K562 (cell line): ENCODE measurements around the gene PDGFRA. TPM values are rescaled to one million over a fixed set of nuclear protein-coding genes. Genes with fewer than 3 reads are reported as not detected.

ENCODE experiments used
- ATAC-seq: fragments of 200-7000 bp; cut with Tn5 transposase; 3 replicates; pipeline ENCODE4 v1.9.1; 2020; ENCODE audit warnings: moderate library complexity
- BruUV-seq: library from RNA; stranded (reverse); fragments of 400-500 nt; replicated peaks from 2 replicates; lab custom pipeline; 2021; lab: Mats Ljungman, UMichigan
- CTCF ChIA-PET: fragments of 300-600 bp; formaldehyde crosslinking; extraction: SDS; loops from one replicate; lab custom pipeline; 2021; ENCODE audit warnings: low intra/inter-chr PET ratio; lab: Yijun Ruan, JAX
- POLR2A ChIA-PET: fragments of 300-600, 350-650 bp; sonication (Branson Sonifier 250); formaldehyde crosslinking; extraction: SDS; loops from one replicate; lab custom pipeline; 2021; ENCODE audit warnings: antibody characterized with exemption, inconsistent platforms; lab: Yijun Ruan, JAX
- DNase-seq, 4 experiments: peaks; one replicate each; pipeline versions ENCODE4 v3.0.0 to v3.0.0-alpha.2; 2011 to 2018; ENCODE audit warnings: low spot score in 3 of 4, mixed read lengths in 3 of 4; ENCODE audit errors: extremely low read depth in 1 of 4
- FAIRE-seq: peaks from 2 replicates; lab custom pipeline; 2011; peaks lifted over from hg19 to GRCh38; lab: Jason Lieb, UNC
- H2AFZ ChIP-seq: 2 replicates; pipeline ENCODE4 v1.6.0; 2011; ENCODE audit warnings: low read depth, low read length, control low read depth, inconsistent platforms
- H3K27ac ChIP-seq: fragments of 200-600 bp; 3 replicates; pipeline ENCODE4 v1.8.0; 2011; ENCODE audit warnings: low read depth, mild to moderate bottlenecking, control low read depth, inconsistent platforms, low read length, moderate library complexity, mixed read lengths; ENCODE audit errors: extremely low read depth
- H3K27me3 ChIP-seq, 2 experiments: fragments of 300-600 bp in 1 of 2; 2 replicates in 1 of 2; 3 replicates in 1 of 2; pipeline versions ENCODE4 v1.6.0 to v1.8.0; 2011; ENCODE audit warnings: inconsistent platforms in 2 of 2, low read length in 2 of 2, mild to moderate bottlenecking in 1 of 2, mixed read lengths in 1 of 2, moderate library complexity in 1 of 2; ENCODE audit not compliant: control insufficient read depth in 2 of 2, insufficient read depth in 2 of 2
- H3K36me3 ChIP-seq: fragments of 300-600 bp; 3 replicates; pipeline ENCODE4 v1.8.0; 2011; ENCODE audit warnings: mild to moderate bottlenecking, low read length, inconsistent platforms; ENCODE audit not compliant: control insufficient read depth, insufficient read depth
- H3K4me1 ChIP-seq, 2 experiments: fragments of 200-600 bp in 1 of 2; replicated peaks in 1 of 2; 2 replicates in 1 of 2; 3 replicates in 1 of 2; pipeline versions ENCODE4 v1.5.1 to v1.8.0; 2011; ENCODE audit warnings: inconsistent platforms in 2 of 2, low read length in 2 of 2, mild to moderate bottlenecking in 1 of 2, mixed read lengths in 1 of 2, moderate library complexity in 1 of 2; ENCODE audit not compliant: control insufficient read depth in 2 of 2, insufficient read depth in 2 of 2
- H3K4me2 ChIP-seq: 2 replicates; pipeline ENCODE4 v1.6.1; 2011; ENCODE audit warnings: low read length, control low read depth, inconsistent platforms, mixed read lengths; ENCODE audit not compliant: insufficient read depth
- H3K4me3 ChIP-seq: fragments of 200-600 bp; sonication (generic), shearing (Covaris generic); 2 replicates; pipeline ENCODE4 v1.5.1; 2016; ENCODE audit warnings: control low read depth, inconsistent platforms
- H3K79me2 ChIP-seq: fragments of 200-600 bp; 3 replicates; pipeline ENCODE4 v1.8.0; 2011; ENCODE audit warnings: low read length, inconsistent platforms; ENCODE audit not compliant: control insufficient read depth, insufficient read depth
- H3K9ac ChIP-seq, 2 experiments: 2 replicates each; pipeline versions ENCODE4 v1.6.0 to v1.6.1; 2011; ENCODE audit warnings: low read depth in 2 of 2, low read length in 2 of 2, control low read depth in 1 of 2, inconsistent platforms in 1 of 2, mild to moderate bottlenecking in 1 of 2, mixed read lengths in 1 of 2; ENCODE audit not compliant: insufficient read depth in 1 of 2
- H3K9me1 ChIP-seq: one replicate; pipeline ENCODE4 v1.6.0; 2011; ENCODE audit warnings: inconsistent platforms, mild to moderate bottlenecking, low read length, moderate library complexity; ENCODE audit not compliant: control insufficient read depth, insufficient read depth
- H3K9me3 ChIP-seq: replicated peaks from 2 replicates; pipeline ENCODE4 v1.5.1; 2011; ENCODE audit warnings: low read depth, low read length, inconsistent platforms; ENCODE audit not compliant: control insufficient read depth, insufficient read depth
- H4K20me1 ChIP-seq: replicated peaks from 2 replicates; pipeline ENCODE4 v1.6.1; 2011; ENCODE audit warnings: low read length, inconsistent platforms, mixed read lengths; ENCODE audit not compliant: control insufficient read depth, insufficient read depth
- CBX1 ChIP-seq: sonication (generic); IDR thresholded peaks from 2 replicates; pipeline ENCODE4 v1.6.1; 2016; ENCODE audit warnings: antibody characterized with exemption, low read depth, mild to moderate bottlenecking
- CREM ChIP-seq: IDR thresholded peaks from 2 replicates; pipeline ENCODE4 v1.6.1; 2014; ENCODE audit warnings: antibody characterized with exemption, low read depth
- HMG20B ChIP-seq: fragments of 250-450 bp; sonication (Bioruptor Pico); IDR thresholded peaks from 2 replicates; pipeline ENCODE4 v1.5.0; 2021; ENCODE audit warnings: mild to moderate bottlenecking
- MECOM ChIP-seq: fragments of 250-450 bp; sonication (Bioruptor Pico); IDR thresholded peaks from 2 replicates; pipeline ENCODE4 v1.8.0; 2022; ENCODE audit warnings: inconsistent platforms
- MXI1 ChIP-seq: IDR thresholded peaks from 2 replicates; pipeline ENCODE4 v1.6.1; 2011; ENCODE audit warnings: low read depth, mild to moderate bottlenecking, improper control_type of control experiment, low read length
- NFIC ChIP-seq: fragments of 450-650 bp; IDR thresholded peaks from 2 replicates; pipeline ENCODE4 v1.6.1; 2017; ENCODE audit warnings: mild to moderate bottlenecking, inconsistent platforms
- PPARD ChIP-seq: fragments of 250-450 bp; sonication (Bioruptor Pico); IDR thresholded peaks from 2 replicates; pipeline ENCODE4 v1.8.0; 2022; ENCODE audit warnings: inconsistent platforms, mild to moderate bottlenecking, moderate library complexity
- RAD21 ChIP-seq, 2 experiments: fragments of 250-450 bp in 1 of 2; fragments of 450-650 bp in 1 of 2; sonication (Bioruptor Pico) in 1 of 2; formaldehyde crosslinking in 1 of 2; IDR thresholded peaks in 1 of 2; conservative IDR thresholded peaks in 1 of 2; 2 replicates each; pipeline versions ENCODE4 v1.4.0 to v1.8.0; 2020 to 2022; ENCODE audit warnings: mild to moderate bottlenecking in 2 of 2, moderate library complexity in 1 of 2
- ZBTB8A ChIP-seq: fragments of 450-650 bp; IDR thresholded peaks from 2 replicates; pipeline ENCODE4 v1.6.1; 2018; ENCODE audit warnings: mild to moderate bottlenecking, moderate library complexity; ENCODE audit not compliant: partially characterized antibody
- ZC3H4 ChIP-seq: sonication (generic); formaldehyde crosslinking; IDR thresholded peaks from 2 replicates; pipeline ENCODE4 v1.9.0; 2021; ENCODE audit warnings: missing genetic modification reagents, borderline replicate concordance
- ZFP1 ChIP-seq: fragments of 450-650 bp; formaldehyde crosslinking; IDR thresholded peaks from 2 replicates; pipeline ENCODE4 v1.4.0; 2020; ENCODE audit warnings: mild to moderate bottlenecking, mixed read lengths
- ZNF3 ChIP-seq: fragments of 250-450 bp; sonication (Bioruptor Pico); IDR thresholded peaks from 2 replicates; pipeline ENCODE4 v1.5.0; 2021; ENCODE audit warnings: mild to moderate bottlenecking, moderate library complexity
- ZNF384 ChIP-seq: IDR thresholded peaks from 2 replicates; pipeline ENCODE4 v1.6.1; 2012; ENCODE audit warnings: low read depth, low read length, improper control_type of control experiment
- WGBS: fragments of 100-300 bp; shearing (Covaris generic); methylation state at CpG from one replicate; pipeline ENCODE4 v1.1.6; 2016; ENCODE audit warnings: low coverage, mixed read lengths; ENCODE audit not compliant: insufficient coverage; ENCODE audit errors: missing lambda C conversion rate; 5-methylcytosine and 5-hydroxymethylcytosine counted together
- in situ Hi-C: fragments of 300-500 bp; cut with MboI; formaldehyde crosslinking; loops from 4 replicates; pipeline ENCODE4 v1.15.0; 2018; ENCODE audit warnings: inconsistent platforms, mixed read lengths
- intact Hi-C: fragments of 100-400 bp; cut with micrococcal nuclease; formaldehyde crosslinking; loops from 2 replicates; pipeline ENCODE4 v1.14.2; 2022
- polyA plus RNA-seq, 8 experiments: library from polyadenylated mRNA; depleted of rRNA in 4 of 8; stranded (reverse) in 5 of 8; unstranded in 3 of 8; fragments of >200 nt; fragmentation: Nextera tagmentation in 2 of 8; fragmentation: Illumina TruSeq in 1 of 8; extraction: Ambion mirVana in 2 of 8; extraction: Trizol in 1 of 8; gene quantifications; 2 replicates each; pipeline versions ENCODE4 v1.2.1 to v1.2.3, GENCODE V29; 2011 to 2014; ENCODE audit warnings: inconsistent platforms in 1 of 8, missing spikeins in 1 of 8
- total RNA-seq, 7 experiments: library from RNA; depleted of rRNA in 6 of 7; stranded (reverse); fragments of >200 nt in 6 of 7; fragmentation: Illumina TruSeq in 2 of 7; extraction: Trizol in 2 of 7; gene quantifications; 2 replicates each; pipeline versions ENCODE4 v1.2.1 to v1.2.3, GENCODE V29; 2011 to 2021; ENCODE audit warnings: low replicate concordance in 1 of 7
- TF ChIP-seq, protein P1 (sequence below): fragments of 450-650 bp; IDR thresholded peaks from 2 replicates; pipeline ENCODE4 v1.6.1; 2016; ENCODE audit warnings: missing biosample characterization, missing genetic modification characterization
- TF ChIP-seq, protein P2 (sequence below), 2 experiments: IDR thresholded peaks; 2 replicates each; pipeline ENCODE4 v1.6.1; 2012; ENCODE audit warnings: improper control_type of control experiment in 2 of 2, low read depth in 2 of 2, low read length in 2 of 2, borderline replicate concordance in 1 of 2
- TF ChIP-seq, protein P3 (sequence below): fragments of 250-450 bp; sonication (Bioruptor Pico); IDR thresholded peaks from 2 replicates; pipeline ENCODE4 v1.8.0; 2022; ENCODE audit warnings: inconsistent platforms, mild to moderate bottlenecking, moderate library complexity, borderline replicate concordance
- TF ChIP-seq, protein P4 (sequence below), 2 experiments: fragments of 450-650 bp in 1 of 2; sonication (generic) in 1 of 2; formaldehyde crosslinking; conservative IDR thresholded peaks; 2 replicates each; pipeline versions ENCODE4 v1.4.0 to v1.8.1; 2020 to 2022; ENCODE audit warnings: mild to moderate bottlenecking in 1 of 2, missing genetic modification reagents in 1 of 2

The PDGFRA gene
- total and polyA plus RNA-seq, 9 of the 15 experiments (the other 6 are each of a cell fraction or from before 2014, with no cell fraction given) = 0.40 TPM; not detected in 8

DNA sequence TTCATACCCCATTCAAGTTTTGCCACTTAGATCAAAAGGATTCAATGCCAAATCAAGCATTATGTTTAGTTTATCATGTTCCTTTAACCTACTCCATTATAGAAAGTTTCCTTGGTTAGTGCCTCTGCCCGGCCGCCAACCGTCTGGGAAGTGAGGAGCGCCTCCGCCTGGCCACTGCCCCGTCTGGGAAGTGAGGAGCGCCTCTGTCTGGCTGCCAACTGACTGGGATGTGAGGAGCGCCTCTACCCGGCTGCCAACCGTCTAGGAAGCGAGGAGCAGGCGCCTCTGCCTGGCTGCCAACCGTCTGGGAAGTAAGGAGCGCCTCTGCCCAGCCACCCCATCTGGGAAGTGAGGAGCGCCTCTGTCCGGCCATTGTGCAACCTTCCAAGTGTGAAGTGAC lies 36.3 kb upstream of the PDGFRA start (continued):
- TF ChIP-seq NFIC (no peak), ZBTB8A (no peak), MXI1 (no peak), HMG20B (CRISPR knock-in tag) (no peak), RAD21 (CRISPR knock-in tag; conservative IDR thresholded peaks at IDR 0.05 in 1 of 2, IDR thresholded peaks at IDR 0.05 in 1 of 2) (peak in 1 of 2 experiments; percentile 54; a peak in 2 of 4 replicates)
- TF ChIP-seq, protein P1, sequence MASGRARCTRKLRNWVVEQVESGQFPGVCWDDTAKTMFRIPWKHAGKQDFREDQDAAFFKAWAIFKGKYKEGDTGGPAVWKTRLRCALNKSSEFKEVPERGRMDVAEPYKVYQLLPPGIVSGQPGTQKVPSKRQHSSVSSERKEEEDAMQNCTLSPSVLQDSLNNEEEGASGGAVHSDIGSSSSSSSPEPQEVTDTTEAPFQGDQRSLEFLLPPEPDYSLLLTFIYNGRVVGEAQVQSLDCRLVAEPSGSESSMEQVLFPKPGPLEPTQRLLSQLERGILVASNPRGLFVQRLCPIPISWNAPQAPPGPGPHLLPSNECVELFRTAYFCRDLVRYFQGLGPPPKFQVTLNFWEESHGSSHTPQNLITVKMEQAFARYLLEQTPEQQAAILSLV (tag) = no peak

DNA sequence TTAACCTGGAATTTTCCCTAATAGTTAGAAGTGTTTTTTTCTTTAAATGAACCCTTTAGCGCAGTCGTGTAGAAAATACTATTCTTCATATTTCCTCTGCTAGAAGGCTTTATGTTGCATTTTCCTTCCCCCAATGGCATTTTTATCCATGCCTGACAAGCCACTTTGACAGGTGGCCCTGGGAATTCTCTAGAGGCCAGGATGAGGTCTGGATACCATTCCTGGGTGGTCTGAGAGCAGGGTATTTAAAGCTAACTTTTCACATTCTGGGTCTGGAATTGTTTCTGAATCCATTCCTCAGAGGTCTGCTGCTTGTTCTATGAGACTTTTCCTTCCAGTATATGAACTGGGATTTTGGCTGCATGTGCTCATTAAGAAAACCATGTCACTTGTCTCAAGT lies 31.2 kb upstream of the PDGFRA start:
- H3K36me3 ChIP-seq = no peaks in the 10 kb centered on the region
- BruUV-seq = no TSS peak
- H3K79me2 ChIP-seq = no peaks in the 10 kb centered on the region
- no peak overlapping the region for H3K9ac ChIP-seq
- H2AFZ ChIP-seq = no peak overlapping the region
- in situ Hi-C loops (no loop called here), intact Hi-C loops (no loop called here)
- H3K27me3 ChIP-seq = peaks cover 3 to 5% of the 10 kb centered on the region in 2 experiments; a peak in 2 of 5 replicates
- H3K4me2 ChIP-seq = no peak overlapping the region
- POLR2A ChIA-PET = no interaction called here
- WGBS = 0% methylated on average over 2 of the region's 2 CpGs
- no peaks in the 10 kb centered on the region for H3K4me1 ChIP-seq
- no peaks in the 10 kb centered on the region for H3K9me3 ChIP-seq
- DNase-seq (no peak), ATAC-seq (no peak), FAIRE-seq (no peak)
- no peak overlapping the region for H3K4me3 ChIP-seq
- H3K9me1 ChIP-seq = no peaks in the 10 kb centered on the region
- no peak overlapping the region for H3K27ac ChIP-seq
- CTCF ChIA-PET = no interaction called here
- H4K20me1 ChIP-seq = no peaks in the 10 kb centered on the region
- TF ChIP-seq CREM (no peak), MECOM (CRISPR knock-in tag) (no peak), ZFP1 (CRISPR knock-in tag) (no peak), ZNF3 (CRISPR knock-in tag) (no peak), CBX1 (no peak), PPARD (no peak), ZC3H4 (no peak), ZNF384 (no peak)
- TF ChIP-seq, protein P2, sequence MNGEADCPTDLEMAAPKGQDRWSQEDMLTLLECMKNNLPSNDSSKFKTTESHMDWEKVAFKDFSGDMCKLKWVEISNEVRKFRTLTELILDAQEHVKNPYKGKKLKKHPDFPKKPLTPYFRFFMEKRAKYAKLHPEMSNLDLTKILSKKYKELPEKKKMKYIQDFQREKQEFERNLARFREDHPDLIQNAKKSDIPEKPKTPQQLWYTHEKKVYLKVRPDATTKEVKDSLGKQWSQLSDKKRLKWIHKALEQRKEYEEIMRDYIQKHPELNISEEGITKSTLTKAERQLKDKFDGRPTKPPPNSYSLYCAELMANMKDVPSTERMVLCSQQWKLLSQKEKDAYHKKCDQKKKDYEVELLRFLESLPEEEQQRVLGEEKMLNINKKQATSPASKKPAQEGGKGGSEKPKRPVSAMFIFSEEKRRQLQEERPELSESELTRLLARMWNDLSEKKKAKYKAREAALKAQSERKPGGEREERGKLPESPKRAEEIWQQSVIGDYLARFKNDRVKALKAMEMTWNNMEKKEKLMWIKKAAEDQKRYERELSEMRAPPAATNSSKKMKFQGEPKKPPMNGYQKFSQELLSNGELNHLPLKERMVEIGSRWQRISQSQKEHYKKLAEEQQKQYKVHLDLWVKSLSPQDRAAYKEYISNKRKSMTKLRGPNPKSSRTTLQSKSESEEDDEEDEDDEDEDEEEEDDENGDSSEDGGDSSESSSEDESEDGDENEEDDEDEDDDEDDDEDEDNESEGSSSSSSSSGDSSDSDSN (IDR thresholded peaks at IDR 0.05; ENCODE audit: borderline replicate concordance in 1 of 2, low read depth in 2 of 2, low read length in 2 of 2) = no peak
- TF ChIP-seq, protein P3, sequence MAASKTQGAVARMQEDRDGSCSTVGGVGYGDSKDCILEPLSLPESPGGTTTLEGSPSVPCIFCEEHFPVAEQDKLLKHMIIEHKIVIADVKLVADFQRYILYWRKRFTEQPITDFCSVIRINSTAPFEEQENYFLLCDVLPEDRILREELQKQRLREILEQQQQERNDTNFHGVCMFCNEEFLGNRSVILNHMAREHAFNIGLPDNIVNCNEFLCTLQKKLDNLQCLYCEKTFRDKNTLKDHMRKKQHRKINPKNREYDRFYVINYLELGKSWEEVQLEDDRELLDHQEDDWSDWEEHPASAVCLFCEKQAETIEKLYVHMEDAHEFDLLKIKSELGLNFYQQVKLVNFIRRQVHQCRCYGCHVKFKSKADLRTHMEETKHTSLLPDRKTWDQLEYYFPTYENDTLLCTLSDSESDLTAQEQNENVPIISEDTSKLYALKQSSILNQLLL (CRISPR knock-in tag) = no peak
- TF ChIP-seq, protein P4, sequence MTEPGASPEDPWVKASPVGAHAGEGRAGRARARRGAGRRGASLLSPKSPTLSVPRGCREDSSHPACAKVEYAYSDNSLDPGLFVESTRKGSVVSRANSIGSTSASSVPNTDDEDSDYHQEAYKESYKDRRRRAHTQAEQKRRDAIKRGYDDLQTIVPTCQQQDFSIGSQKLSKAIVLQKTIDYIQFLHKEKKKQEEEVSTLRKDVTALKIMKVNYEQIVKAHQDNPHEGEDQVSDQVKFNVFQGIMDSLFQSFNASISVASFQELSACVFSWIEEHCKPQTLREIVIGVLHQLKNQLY (CRISPR knock-in tag; conservative IDR thresholded peaks at IDR 0.05) = no peak
